GM12873 (cell line): ENCODE data around the gene DNAH10.

Experiments
- TF ChIP-seq, protein P1 (sequence below): IDR thresholded peaks from 2 replicates; pipeline ENCODE4 v1.5.1; 2012; ENCODE audit warnings: low read depth, mild to moderate bottlenecking, moderate library complexity, low read length, control low read depth; ENCODE audit not compliant: insufficient read depth; ENCODE audit errors: missing control alignments

The DNAH10 gene

DNA sequence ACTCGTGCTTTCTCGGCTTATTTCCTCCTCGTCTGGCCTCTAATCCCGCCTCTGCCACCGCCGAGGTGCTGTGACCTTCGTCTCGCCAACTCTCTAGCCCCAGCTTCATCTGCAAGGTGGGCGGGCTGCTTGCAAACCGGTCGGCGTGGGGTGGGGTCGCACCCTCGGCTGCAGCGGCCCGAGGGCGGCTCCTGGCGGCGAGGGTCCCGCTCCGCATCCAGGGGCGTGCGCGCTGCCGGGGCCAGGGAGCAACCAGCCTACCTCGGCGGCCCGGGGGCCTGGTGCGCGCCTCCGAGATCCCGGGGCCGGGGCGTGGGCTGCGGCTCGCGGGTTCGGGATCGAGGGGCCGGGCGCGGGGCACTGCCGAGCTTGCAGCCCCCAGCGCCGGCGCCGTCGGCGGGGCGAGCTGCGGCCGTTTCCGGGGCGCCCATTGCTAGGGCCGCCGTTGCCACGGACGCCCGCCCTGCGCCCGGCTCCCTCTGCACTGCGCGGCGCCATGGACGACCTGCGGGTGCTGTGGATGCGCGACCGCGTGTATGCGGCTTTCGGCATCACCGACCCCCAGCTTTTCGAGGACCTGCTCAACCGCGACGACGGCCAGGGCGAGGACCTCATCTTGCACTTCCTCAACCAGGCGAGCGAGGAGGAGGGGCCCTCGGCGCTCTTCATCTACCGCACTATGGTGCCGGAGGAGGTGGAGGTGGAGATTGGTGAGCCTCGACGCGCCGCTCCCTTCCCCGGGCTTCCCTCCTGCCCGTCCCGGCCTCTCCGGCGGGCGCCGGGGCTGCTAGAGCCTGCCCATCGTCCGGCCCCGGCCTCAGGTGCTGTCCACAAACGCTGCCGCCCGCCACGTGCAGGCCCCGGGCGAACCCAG is at the start of gene DNAH10:
Gene DNAH10 (plus strand): TSS at position 461 of the 874 bp plus-strand sequence. CDS start 36 bp downstream, at position 497.
- TF ChIP-seq, protein P1, sequence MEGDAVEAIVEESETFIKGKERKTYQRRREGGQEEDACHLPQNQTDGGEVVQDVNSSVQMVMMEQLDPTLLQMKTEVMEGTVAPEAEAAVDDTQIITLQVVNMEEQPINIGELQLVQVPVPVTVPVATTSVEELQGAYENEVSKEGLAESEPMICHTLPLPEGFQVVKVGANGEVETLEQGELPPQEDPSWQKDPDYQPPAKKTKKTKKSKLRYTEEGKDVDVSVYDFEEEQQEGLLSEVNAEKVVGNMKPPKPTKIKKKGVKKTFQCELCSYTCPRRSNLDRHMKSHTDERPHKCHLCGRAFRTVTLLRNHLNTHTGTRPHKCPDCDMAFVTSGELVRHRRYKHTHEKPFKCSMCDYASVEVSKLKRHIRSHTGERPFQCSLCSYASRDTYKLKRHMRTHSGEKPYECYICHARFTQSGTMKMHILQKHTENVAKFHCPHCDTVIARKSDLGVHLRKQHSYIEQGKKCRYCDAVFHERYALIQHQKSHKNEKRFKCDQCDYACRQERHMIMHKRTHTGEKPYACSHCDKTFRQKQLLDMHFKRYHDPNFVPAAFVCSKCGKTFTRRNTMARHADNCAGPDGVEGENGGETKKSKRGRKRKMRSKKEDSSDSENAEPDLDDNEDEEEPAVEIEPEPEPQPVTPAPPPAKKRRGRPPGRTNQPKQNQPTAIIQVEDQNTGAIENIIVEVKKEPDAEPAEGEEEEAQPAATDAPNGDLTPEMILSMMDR = peak; percentile 51

DNA sequence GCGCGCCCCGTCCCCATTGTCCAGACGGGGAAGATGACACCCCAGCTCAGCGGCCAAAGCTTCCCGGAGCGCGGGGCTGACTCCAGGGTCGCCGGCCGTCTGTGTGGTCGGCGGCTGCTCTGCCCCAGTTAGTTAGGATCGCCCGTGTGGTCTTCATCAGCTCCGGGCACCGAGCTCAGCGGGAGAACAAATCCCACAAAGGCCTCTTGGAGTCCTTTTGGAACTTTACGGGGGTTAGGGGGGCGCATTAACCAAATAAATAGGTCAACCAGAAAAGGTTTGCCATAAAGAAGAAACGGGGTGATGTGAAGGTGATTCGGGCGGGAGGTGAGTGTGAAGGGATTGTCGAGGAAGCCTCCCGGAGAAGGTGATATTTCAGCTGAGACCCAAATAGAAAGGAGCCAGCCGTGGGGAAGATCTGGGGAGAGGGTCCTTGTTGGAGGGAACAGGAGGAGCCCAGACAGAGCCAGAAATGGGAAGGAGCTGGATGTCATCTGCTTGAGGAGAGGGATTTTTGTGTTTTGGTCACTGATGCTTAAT is 49.3 kb upstream of the DNAH10 start:
- TF ChIP-seq, protein P1 = no peak

GRCh38 chr12:123713398-123713797 is 48.7 kb upstream of the DNAH10 start:
- TF ChIP-seq, protein P1 = no peak

- TF ChIP-seq, protein P1 = no peak
These were observed 48.1 kb upstream of the DNAH10 start for GRCh38 chr12:123713823-123714585.

DNA sequence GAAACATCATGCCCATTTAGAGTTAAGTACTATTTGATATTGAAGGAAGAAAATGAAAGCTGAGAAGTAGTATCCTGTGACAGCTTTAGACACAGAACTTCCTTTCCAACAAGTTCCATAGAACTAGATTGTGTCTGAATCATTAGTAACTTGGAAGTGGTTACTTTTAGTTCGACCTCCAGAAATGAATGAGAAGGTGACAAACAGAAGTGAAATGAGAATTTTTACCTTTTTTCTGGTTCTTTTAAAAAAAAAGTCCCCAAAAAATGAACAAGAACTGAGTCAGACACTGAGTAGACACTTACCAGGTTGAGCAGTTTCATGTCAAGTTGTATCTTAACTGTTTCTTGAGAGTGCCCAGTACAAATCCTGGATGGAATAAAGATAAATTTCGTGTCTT is 46.9 kb upstream of the DNAH10 start:
- TF ChIP-seq, protein P1 = no peak

GRCh38 chr12:123717350-123717749 is 44.8 kb upstream of the DNAH10 start:
- TF ChIP-seq, protein P1 = no peak
